A204.1 (cell line): Measurements from ENCODE around the gene GJC2.

Source experiments
- FAIRE-seq: peaks from 2 replicates; lab custom pipeline; 2012; peaks lifted over from hg19 to GRCh38; lab: Jason Lieb, UNC

Gene GJC2

GRCh38 chr1:228145463-228146416 lies 4.0 kb upstream of the GJC2 start:
- no peak for FAIRE-seq

- no peak for FAIRE-seq
Measured at GRCh38 chr1:228146417-228147150, 3.1 kb upstream of the GJC2 start.

- no peak for FAIRE-seq
Measured at GRCh38 chr1:228147151-228147693, 2.5 kb upstream of the GJC2 start.

GRCh38 chr1:228147768-228148167 lies 2.0 kb upstream of the GJC2 start:
- FAIRE-seq: no peak

- no peak for FAIRE-seq
Measured at GRCh38 chr1:228148196-228148861, 1.4 kb upstream of the GJC2 start.

- FAIRE-seq: no peak
Measured at GRCh38 chr1:228148935-228149405, 760 bp upstream of the GJC2 start.

GRCh38 chr1:228150120-228150460 lies 360 bp downstream of the GJC2 start:
- no peak for FAIRE-seq

GRCh38 chr1:228150461-228151179 lies 890 bp downstream of the GJC2 start:
- no peak for FAIRE-seq

GRCh38 chr1:228151180-228151925 lies 1.6 kb downstream of the GJC2 start:
- FAIRE-seq: no peak

- FAIRE-seq: no peak
Measured at GRCh38 chr1:228152097-228152917, 2.6 kb downstream of the GJC2 start.

- no peak for FAIRE-seq
Measured at GRCh38 chr1:228152918-228153258, 3.2 kb downstream of the GJC2 start.

- no peak for FAIRE-seq
Measured at GRCh38 chr1:228154021-228154669, 4.4 kb downstream of the GJC2 start.

- no peak for FAIRE-seq
Measured at GRCh38 chr1:228154670-228155571, 5.2 kb downstream of the GJC2 start.

- FAIRE-seq: no peak
Measured at GRCh38 chr1:228155596-228156514, 6.1 kb downstream of the GJC2 start.

GRCh38 chr1:228156515-228156881 lies 6.8 kb downstream of the GJC2 start:
- no peak for FAIRE-seq

- FAIRE-seq: no peak
Measured at GRCh38 chr1:228156941-228157728, 7.4 kb downstream of the GJC2 start.

- FAIRE-seq: no peak
Measured at GRCh38 chr1:228157729-228158126, 8.0 kb downstream of the GJC2 start.
